HepG2 (cell line): ENCODE measurements around the gene NAT14. TPM values are rescaled to one million over a fixed set of nuclear protein-coding genes. Genes with fewer than 3 reads are reported as not detected.

Experiments used
- BORCS8-MEF2B ChIP-seq: sonication (generic); formaldehyde crosslinking; IDR thresholded peaks from 2 replicates; pipeline ENCODE4 v1.8.0; 2022; ENCODE audit warnings: mild to moderate bottlenecking, missing genetic modification reagents
- ESRRA ChIP-seq: sonication (generic); formaldehyde crosslinking; IDR thresholded peaks from 2 replicates; pipeline ENCODE4 v1.5.1; 2020; ENCODE audit warnings: mild to moderate bottlenecking, low read depth, missing genetic modification reagents
- HNRNPH1 ChIP-seq: fragments of 200-400 bp; formaldehyde crosslinking; optimal IDR thresholded peaks from 2 replicates; pipeline ENCODE3; 2017; ENCODE audit warnings: mild to moderate bottlenecking, low read depth, low read length
- KLF15 ChIP-seq: sonication (generic); formaldehyde crosslinking; IDR thresholded peaks from 2 replicates; pipeline ENCODE4 v1.8.1; 2023; ENCODE audit warnings: borderline replicate concordance, mild to moderate bottlenecking, inconsistent platforms, missing genetic modification reagents, mixed read lengths
- MTF1 ChIP-seq: sonication (generic); formaldehyde crosslinking; IDR thresholded peaks from 2 replicates; pipeline ENCODE4 v1.5.0; 2020; ENCODE audit warnings: missing genetic modification reagents
- SIX4 ChIP-seq: sonication (generic); formaldehyde crosslinking; IDR thresholded peaks from 2 replicates; pipeline ENCODE4 v1.4.0; 2020; ENCODE audit warnings: missing genetic modification reagents
- SP2 ChIP-seq: sonication (generic); formaldehyde crosslinking; IDR thresholded peaks from 2 replicates; pipeline ENCODE4 v1.5.1; 2020; ENCODE audit warnings: mild to moderate bottlenecking, missing genetic modification reagents
- SP4 ChIP-seq: sonication (generic); formaldehyde crosslinking; IDR thresholded peaks from 2 replicates; pipeline ENCODE4 v1.8.1; 2023; ENCODE audit warnings: mild to moderate bottlenecking, missing genetic modification reagents
- SRSF1 ChIP-seq: fragments of 200-400 bp; formaldehyde crosslinking; optimal IDR thresholded peaks from 2 replicates; pipeline ENCODE3; 2017; ENCODE audit warnings: mild to moderate bottlenecking, low read depth, low read length, moderate library complexity
- ZNF337 ChIP-seq: sonication (generic); formaldehyde crosslinking; IDR thresholded peaks from 2 replicates; pipeline ENCODE4 v1.5.1; 2020; ENCODE audit warnings: missing genetic modification reagents, low read depth, mild to moderate bottlenecking, borderline replicate concordance
- ZNF34 ChIP-seq: sonication (generic); formaldehyde crosslinking; IDR thresholded peaks from 2 replicates; pipeline ENCODE4 v1.4.0; 2020; ENCODE audit warnings: mild to moderate bottlenecking, missing genetic modification reagents, borderline replicate concordance
- ZNF367 ChIP-seq: sonication (generic); formaldehyde crosslinking; IDR thresholded peaks from 2 replicates; pipeline ENCODE4 v1.4.0; 2020; ENCODE audit warnings: missing genetic modification reagents, borderline replicate concordance
- ZNF530 ChIP-seq: sonication (generic); formaldehyde crosslinking; IDR thresholded peaks from 2 replicates; pipeline ENCODE4 v1.5.0; 2020; ENCODE audit warnings: low read depth, mild to moderate bottlenecking, missing genetic modification reagents
- ZNF570 ChIP-seq: sonication (generic); formaldehyde crosslinking; IDR thresholded peaks from 2 replicates; pipeline ENCODE4 v1.4.0; 2020; ENCODE audit warnings: mild to moderate bottlenecking, missing genetic modification reagents, borderline replicate concordance
- ZNF792 ChIP-seq: IDR thresholded peaks from 2 replicates; pipeline ENCODE4 v1.6.1; 2016
- polyA plus RNA-seq, 8 experiments: library from polyadenylated mRNA; depleted of rRNA in 3 of 8; stranded (reverse) in 7 of 8; unstranded in 1 of 8; fragments of >200 nt; fragmentation: Illumina TruSeq in 4 of 8; extraction: Trizol in 4 of 8; gene quantifications; 2 replicates each; pipeline versions ENCODE4 v1.2.1 to v1.2.3, GENCODE V29; 2011 to 2016; ENCODE audit warnings: low read depth in 4 of 8, missing spikeins in 1 of 8, mixed read lengths in 1 of 8; ENCODE audit not compliant: insufficient read depth in 1 of 8
- total RNA-seq, 5 experiments: library from RNA; depleted of rRNA; stranded (reverse); fragments of >200 nt; fragmentation: Illumina TruSeq; extraction: Trizol; gene quantifications; 2 replicates each; pipeline ENCODE4 v1.2.3, GENCODE V29; 2016; ENCODE audit warnings: low read depth in 1 of 5
- TF ChIP-seq, protein P1 (sequence below): sonication (generic); formaldehyde crosslinking; IDR thresholded peaks from 2 replicates; pipeline ENCODE4 v1.4.0; 2020; ENCODE audit warnings: mild to moderate bottlenecking, missing genetic modification reagents, borderline replicate concordance
- TF ChIP-seq, protein P2 (sequence below): sonication (generic); formaldehyde crosslinking; IDR thresholded peaks from 2 replicates; pipeline ENCODE4 v1.4.0; 2020; ENCODE audit warnings: missing genetic modification reagents, borderline replicate concordance
- TF ChIP-seq, protein P3 (sequence below): sonication (generic); formaldehyde crosslinking; IDR thresholded peaks from 2 replicates; pipeline ENCODE4 v1.4.0; 2020; ENCODE audit warnings: missing genetic modification reagents, mild to moderate bottlenecking, borderline replicate concordance

NAT14 gene
- total and polyA plus RNA-seq, 2 of the 13 experiments (the other 11 are each of a cell fraction or from before 2014, with no cell fraction given), result 20.7 to 22.3 TPM

DNA sequence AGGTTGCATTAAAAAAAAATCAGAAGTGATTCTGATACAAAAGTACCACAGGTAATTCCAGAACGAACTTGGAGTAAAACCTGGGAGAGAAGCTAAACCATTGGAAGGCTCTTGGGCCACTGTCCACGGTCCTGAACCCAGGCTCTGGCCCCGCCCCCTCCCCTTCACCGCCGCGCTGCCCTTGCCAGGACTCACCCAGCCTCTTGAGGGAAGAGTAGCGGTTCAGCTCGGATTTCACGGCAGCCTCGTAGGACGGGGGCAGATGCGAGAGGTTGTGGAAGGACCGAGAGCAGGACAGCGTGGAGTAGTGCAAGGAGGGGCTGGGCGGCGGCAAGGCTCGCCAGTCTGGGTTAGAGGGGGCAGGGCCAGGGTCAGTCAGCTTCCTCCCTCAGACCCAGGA lies 47.6 kb upstream of the NAT14 start (continued):
- TF ChIP-seq, protein P1, sequence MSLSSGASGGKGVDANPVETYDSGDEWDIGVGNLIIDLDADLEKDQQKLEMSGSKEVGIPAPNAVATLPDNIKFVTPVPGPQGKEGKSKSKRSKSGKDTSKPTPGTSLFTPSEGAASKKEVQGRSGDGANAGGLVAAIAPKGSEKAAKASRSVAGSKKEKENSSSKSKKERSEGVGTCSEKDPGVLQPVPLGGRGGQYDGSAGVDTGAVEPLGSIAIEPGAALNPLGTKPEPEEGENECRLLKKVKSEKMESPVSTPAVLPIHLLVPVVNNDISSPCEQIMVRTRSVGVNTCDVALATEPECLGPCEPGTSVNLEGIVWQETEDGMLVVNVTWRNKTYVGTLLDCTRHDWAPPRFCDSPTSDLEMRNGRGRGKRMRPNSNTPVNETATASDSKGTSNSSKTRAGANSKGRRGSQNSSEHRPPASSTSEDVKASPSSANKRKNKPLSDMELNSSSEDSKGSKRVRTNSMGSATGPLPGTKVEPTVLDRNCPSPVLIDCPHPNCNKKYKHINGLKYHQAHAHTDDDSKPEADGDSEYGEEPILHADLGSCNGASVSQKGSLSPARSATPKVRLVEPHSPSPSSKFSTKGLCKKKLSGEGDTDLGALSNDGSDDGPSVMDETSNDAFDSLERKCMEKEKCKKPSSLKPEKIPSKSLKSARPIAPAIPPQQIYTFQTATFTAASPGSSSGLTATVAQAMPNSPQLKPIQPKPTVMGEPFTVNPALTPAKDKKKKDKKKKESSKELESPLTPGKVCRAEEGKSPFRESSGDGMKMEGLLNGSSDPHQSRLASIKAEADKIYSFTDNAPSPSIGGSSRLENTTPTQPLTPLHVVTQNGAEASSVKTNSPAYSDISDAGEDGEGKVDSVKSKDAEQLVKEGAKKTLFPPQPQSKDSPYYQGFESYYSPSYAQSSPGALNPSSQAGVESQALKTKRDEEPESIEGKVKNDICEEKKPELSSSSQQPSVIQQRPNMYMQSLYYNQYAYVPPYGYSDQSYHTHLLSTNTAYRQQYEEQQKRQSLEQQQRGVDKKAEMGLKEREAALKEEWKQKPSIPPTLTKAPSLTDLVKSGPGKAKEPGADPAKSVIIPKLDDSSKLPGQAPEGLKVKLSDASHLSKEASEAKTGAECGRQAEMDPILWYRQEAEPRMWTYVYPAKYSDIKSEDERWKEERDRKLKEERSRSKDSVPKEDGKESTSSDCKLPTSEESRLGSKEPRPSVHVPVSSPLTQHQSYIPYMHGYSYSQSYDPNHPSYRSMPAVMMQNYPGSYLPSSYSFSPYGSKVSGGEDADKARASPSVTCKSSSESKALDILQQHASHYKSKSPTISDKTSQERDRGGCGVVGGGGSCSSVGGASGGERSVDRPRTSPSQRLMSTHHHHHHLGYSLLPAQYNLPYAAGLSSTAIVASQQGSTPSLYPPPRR (CRISPR knock-in tag), result no peak
- TF ChIP-seq ESRRA (CRISPR knock-in tag) (no peak), ZNF570 (no peak), MTF1 (CRISPR knock-in tag) (no peak), SIX4 (CRISPR knock-in tag) (peak; percentile 59; the same call in 1 of the 2 replicates), ZNF34 (CRISPR knock-in tag) (no peak), SP4 (CRISPR knock-in tag) (peak; percentile 37; the same call in 1 of the 2 replicates), ZNF530 (CRISPR knock-in tag) (no peak), ZNF337 (CRISPR knock-in tag) (no peak), SP2 (CRISPR knock-in tag) (no peak), SRSF1 (no peak), BORCS8-MEF2B (peak; percentile 81), ZNF367 (CRISPR knock-in tag) (no peak; the same call in 1 of the 2 replicates), KLF15 (CRISPR knock-in tag) (no peak), HNRNPH1 (no peak), ZNF792 (peak; percentile 88)
- TF ChIP-seq, protein P2, sequence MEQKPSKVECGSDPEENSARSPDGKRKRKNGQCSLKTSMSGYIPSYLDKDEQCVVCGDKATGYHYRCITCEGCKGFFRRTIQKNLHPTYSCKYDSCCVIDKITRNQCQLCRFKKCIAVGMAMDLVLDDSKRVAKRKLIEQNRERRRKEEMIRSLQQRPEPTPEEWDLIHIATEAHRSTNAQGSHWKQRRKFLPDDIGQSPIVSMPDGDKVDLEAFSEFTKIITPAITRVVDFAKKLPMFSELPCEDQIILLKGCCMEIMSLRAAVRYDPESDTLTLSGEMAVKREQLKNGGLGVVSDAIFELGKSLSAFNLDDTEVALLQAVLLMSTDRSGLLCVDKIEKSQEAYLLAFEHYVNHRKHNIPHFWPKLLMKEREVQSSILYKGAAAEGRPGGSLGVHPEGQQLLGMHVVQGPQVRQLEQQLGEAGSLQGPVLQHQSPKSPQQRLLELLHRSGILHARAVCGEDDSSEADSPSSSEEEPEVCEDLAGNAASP (CRISPR knock-in tag), result 0 out of 2 replicates have a peak, but pooled peaks have one; percentile 23
- TF ChIP-seq, protein P3, sequence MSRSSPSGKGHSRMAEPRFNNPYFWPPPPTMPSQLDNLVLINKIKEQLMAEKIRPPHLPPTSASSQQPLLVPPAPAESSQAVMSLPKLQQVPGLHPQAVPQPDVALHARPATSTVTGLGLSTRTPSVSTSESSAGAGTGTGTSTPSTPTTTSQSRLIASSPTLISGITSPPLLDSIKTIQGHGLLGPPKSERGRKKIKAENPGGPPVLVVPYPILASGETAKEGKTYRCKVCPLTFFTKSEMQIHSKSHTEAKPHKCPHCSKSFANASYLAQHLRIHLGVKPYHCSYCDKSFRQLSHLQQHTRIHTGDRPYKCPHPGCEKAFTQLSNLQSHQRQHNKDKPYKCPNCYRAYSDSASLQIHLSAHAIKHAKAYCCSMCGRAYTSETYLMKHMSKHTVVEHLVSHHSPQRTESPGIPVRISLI, result no peak
